GM23338 (cell line): ENCODE results near the gene PRKAR1A. TPM values are rescaled to one million over a fixed set of nuclear protein-coding genes. Genes with fewer than 3 reads are reported as not detected.
"Not testable (repeated sequence)": the region's sequence is repeated elsewhere in the genome, so short reads cannot be mapped to it uniquely, and the experiment has no call there.

Experiments used
- ATAC-seq: fragments of 200-7000 bp; cut with Tn5 transposase; 3 replicates; pipeline ENCODE4 v1.9.1; 2020
- DNase-seq: peaks from one replicate; pipeline ENCODE4 v3.0.0-alpha.2; 2015; ENCODE audit warnings: low spot score
- H2AFZ ChIP-seq: fragments of 200-600 bp; sonication (generic); 2 replicates; pipeline ENCODE4 v1.8.0; 2016; ENCODE audit warnings: antibody characterized with exemption, mild to moderate bottlenecking, moderate library complexity
- H3F3A ChIP-seq: fragments of 200-600 bp; sonication (generic); replicated peaks from 2 replicates; pipeline ENCODE4 v1.8.0; 2017; ENCODE audit warnings: antibody characterized with exemption, mixed run types, low read depth
- H3K27ac ChIP-seq: fragments of 200-600 bp; sonication (generic); 2 replicates; pipeline ENCODE4 v1.6.1; 2016; ENCODE audit warnings: low read depth
- H3K27me3 ChIP-seq: fragments of 200-600 bp; sonication (generic); 2 replicates; pipeline ENCODE4 v1.8.0; 2016; ENCODE audit warnings: mild to moderate bottlenecking, mixed run types, moderate library complexity; ENCODE audit not compliant: insufficient read depth
- H3K36me3 ChIP-seq: fragments of 200-600 bp; sonication (generic); 2 replicates; pipeline ENCODE4 v1.8.0; 2016; ENCODE audit warnings: mild to moderate bottlenecking; ENCODE audit not compliant: insufficient read depth
- H3K4me1 ChIP-seq: fragments of 200-600 bp; sonication (generic); 2 replicates; pipeline ENCODE4 v1.8.0; 2016; ENCODE audit warnings: mild to moderate bottlenecking, moderate library complexity; ENCODE audit not compliant: insufficient read depth
- H3K4me2 ChIP-seq: fragments of 200-600 bp; sonication (generic); 2 replicates; pipeline ENCODE4 v1.7.1; 2017; ENCODE audit warnings: mixed run types
- H3K4me3 ChIP-seq: fragments of 200-600 bp; sonication (generic); 2 replicates; pipeline ENCODE4 v1.6.1; 2016; ENCODE audit warnings: mixed run types
- H3K79me2 ChIP-seq: fragments of 200-600 bp; sonication (generic); replicated peaks from 2 replicates; pipeline ENCODE4 v1.8.0; 2017; ENCODE audit warnings: mild to moderate bottlenecking; ENCODE audit not compliant: insufficient read depth
- H3K9me2 ChIP-seq: fragments of 200-600 bp; sonication (generic); 2 replicates; pipeline ENCODE4 v1.8.0; 2017; ENCODE audit not compliant: insufficient read depth
- H4K20me1 ChIP-seq: fragments of 200-600 bp; sonication (generic); replicated peaks from 2 replicates; pipeline ENCODE4 v1.8.0; 2017; ENCODE audit warnings: mild to moderate bottlenecking; ENCODE audit not compliant: insufficient read depth
- H3K27ac Mint-ChIP-seq: 2 replicates; pipeline ENCODE4 v1.8.0; 2020; ENCODE audit warnings: inconsistent platforms, mild to moderate bottlenecking, moderate library complexity, mixed read lengths
- H3K27me3 Mint-ChIP-seq: 3 replicates; pipeline ENCODE4 v1.8.0; 2022; ENCODE audit warnings: low read depth, mild to moderate bottlenecking, moderate library complexity, mixed read lengths, inconsistent platforms; ENCODE audit not compliant: insufficient read depth, poor library complexity
- H3K36me3 Mint-ChIP-seq: 3 replicates; pipeline ENCODE4 v1.8.0; 2021; ENCODE audit warnings: low read depth, mild to moderate bottlenecking, inconsistent platforms, moderate library complexity, mixed read lengths
- H3K4me1 Mint-ChIP-seq: 3 replicates; pipeline ENCODE4 v1.8.0; 2020; ENCODE audit warnings: mild to moderate bottlenecking, inconsistent platforms, mixed read lengths
- H3K4me3 Mint-ChIP-seq: 3 replicates; pipeline ENCODE4 v1.8.0; 2021; ENCODE audit warnings: moderate library complexity, mild to moderate bottlenecking, inconsistent platforms, mixed read lengths
- H3K9me3 Mint-ChIP-seq: 3 replicates; pipeline ENCODE4 v1.8.0; 2020; ENCODE audit warnings: moderate library complexity, mild to moderate bottlenecking, inconsistent platforms, mixed read lengths
- ETS1 ChIP-seq: IDR thresholded peaks from 2 replicates; pipeline ENCODE4 v1.6.1; 2016; ENCODE audit warnings: antibody characterized with exemption
- NANOG ChIP-seq: IDR thresholded peaks from 2 replicates; pipeline ENCODE4 v1.6.1; 2016; ENCODE audit warnings: antibody characterized with exemption, borderline replicate concordance
- POLR2AphosphoS5 ChIP-seq: IDR thresholded peaks from 2 replicates; pipeline ENCODE4 v1.6.1; 2016; ENCODE audit warnings: antibody characterized with exemption, low read depth
- STAT1 ChIP-seq: IDR thresholded peaks from one replicate; pipeline ENCODE4 v1.6.1; 2016; ENCODE audit warnings: antibody characterized with exemption; ENCODE audit not compliant: unreplicated experiment
- ZNF114 ChIP-seq: fragments of 250-450 bp; sonication (Bioruptor Pico); IDR thresholded peaks from 2 replicates; pipeline ENCODE4 v1.5.0; 2020; ENCODE audit warnings: mild to moderate bottlenecking, moderate library complexity
- ZNF331 ChIP-seq: fragments of 250-450 bp; sonication (Bioruptor Pico); IDR thresholded peaks from 2 replicates; pipeline ENCODE4 v1.5.0; 2020; ENCODE audit warnings: low read depth, mild to moderate bottlenecking, moderate library complexity
- polyA plus RNA-seq: library from polyadenylated mRNA; unstranded; fragments of >200 nt; fragmentation: Nextera tagmentation; extraction: Ambion mirVana; gene quantifications from 2 replicates; pipeline ENCODE4 v1.2.1, GENCODE V29; 2016
- total RNA-seq: library from RNA; depleted of rRNA; stranded (reverse); fragments of >200 nt; shearing (Covaris generic); gene quantifications from 2 replicates; pipeline ENCODE4 v1.2.3, GENCODE V29; 2014
- TF ChIP-seq, protein P1 (sequence below), 2 experiments: fragments of 200-600 bp in 1 of 2; sonication (generic) in 1 of 2; conservative IDR thresholded peaks; 2 replicates each; pipeline versions ENCODE4 v1.5.1 to v1.6.1; 2016 to 2017; ENCODE audit warnings: antibody characterized with exemption in 2 of 2, low read depth in 2 of 2, mild to moderate bottlenecking in 2 of 2, moderate library complexity in 1 of 2

Gene PRKAR1A
- total and polyA plus RNA-seq, 2 experiments from 2014 or later = 90.1 to 100 TPM

DNA sequence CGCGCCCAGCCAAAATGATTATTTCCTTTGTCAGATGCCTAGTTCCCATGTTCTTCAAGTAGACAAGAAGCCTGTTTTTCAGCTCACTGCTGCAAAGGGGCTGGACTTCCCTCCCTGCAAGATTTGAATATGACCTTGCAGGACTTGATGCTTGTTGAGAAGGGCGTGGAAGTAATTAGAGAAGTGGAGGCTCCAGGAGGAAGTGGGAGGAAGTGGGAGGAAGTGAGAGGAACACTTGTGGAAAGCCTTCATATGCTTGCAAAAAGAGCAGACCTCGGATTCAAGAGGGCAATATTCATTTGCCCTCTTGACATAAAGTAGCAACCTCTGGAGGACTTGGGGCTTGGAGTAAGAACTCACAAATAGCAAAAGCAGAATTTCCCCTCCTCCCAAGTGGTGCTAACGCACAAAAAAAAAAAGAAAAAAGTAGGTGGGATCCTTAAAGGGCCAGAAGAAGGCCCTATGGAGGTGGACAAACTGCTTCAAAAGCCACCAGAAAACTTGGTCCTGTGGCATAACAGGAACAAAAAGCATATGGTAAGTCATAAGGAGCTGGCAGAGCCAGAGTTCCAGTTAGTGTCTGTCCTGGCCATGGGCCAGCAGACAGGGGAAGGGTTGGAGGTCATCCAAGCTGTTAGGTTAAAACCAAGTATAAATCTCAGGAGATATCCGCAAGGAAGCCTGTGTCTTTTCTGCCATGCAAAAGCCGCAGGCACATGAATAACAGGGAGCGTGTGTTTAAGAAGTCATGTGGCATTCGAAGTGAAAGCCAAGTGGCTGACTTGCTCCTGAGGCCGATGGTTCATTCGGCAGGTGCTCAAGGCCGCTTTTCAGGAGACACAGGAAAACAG is 20.6 kb upstream of the PRKAR1A start:
- Histone ChIP-seq H2AFZ (peak overlapping the region; percentile 10; the same call in 1 of the 2 replicates), H3F3A (0 out of 2 replicates have a peak, but pooled peaks cover 3% of the 10 kb centered on the region), H3K36me3 (no peaks in the 10 kb centered on the region), H3K4me3 (no peak overlapping the region), H3K4me1 (no peaks in the 10 kb centered on the region; the same call in 1 of the 2 replicates), H4K20me1 (no peaks in the 10 kb centered on the region), H3K27ac (no peak overlapping the region), H3K27me3 (no peaks in the 10 kb centered on the region), H3K4me2 (no peak overlapping the region), H3K9me2 (no peaks in the 10 kb centered on the region), H3K79me2 (no peaks in the 10 kb centered on the region)
- no peak overlapping the region for H3K4me3 Mint-ChIP-seq
- peaks cover 12% of the 10 kb centered on the region for H3K27me3 Mint-ChIP-seq
- TF ChIP-seq ZNF114 (CRISPR knock-in tag) (no peak), ETS1 (no peak)
- TF ChIP-seq, protein P1, sequence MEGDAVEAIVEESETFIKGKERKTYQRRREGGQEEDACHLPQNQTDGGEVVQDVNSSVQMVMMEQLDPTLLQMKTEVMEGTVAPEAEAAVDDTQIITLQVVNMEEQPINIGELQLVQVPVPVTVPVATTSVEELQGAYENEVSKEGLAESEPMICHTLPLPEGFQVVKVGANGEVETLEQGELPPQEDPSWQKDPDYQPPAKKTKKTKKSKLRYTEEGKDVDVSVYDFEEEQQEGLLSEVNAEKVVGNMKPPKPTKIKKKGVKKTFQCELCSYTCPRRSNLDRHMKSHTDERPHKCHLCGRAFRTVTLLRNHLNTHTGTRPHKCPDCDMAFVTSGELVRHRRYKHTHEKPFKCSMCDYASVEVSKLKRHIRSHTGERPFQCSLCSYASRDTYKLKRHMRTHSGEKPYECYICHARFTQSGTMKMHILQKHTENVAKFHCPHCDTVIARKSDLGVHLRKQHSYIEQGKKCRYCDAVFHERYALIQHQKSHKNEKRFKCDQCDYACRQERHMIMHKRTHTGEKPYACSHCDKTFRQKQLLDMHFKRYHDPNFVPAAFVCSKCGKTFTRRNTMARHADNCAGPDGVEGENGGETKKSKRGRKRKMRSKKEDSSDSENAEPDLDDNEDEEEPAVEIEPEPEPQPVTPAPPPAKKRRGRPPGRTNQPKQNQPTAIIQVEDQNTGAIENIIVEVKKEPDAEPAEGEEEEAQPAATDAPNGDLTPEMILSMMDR (conservative IDR thresholded peaks at IDR 0.05; ENCODE audit: low read depth in 2 of 2) = no peak
- peaks cover 5% of the 10 kb centered on the region; the same call in 2 of the 3 replicates for H3K36me3 Mint-ChIP-seq
- no peak for ATAC-seq
- no peak for DNase-seq
- peaks cover 8% of the 10 kb centered on the region for H3K9me3 Mint-ChIP-seq
- H3K4me1 Mint-ChIP-seq = no peaks in the 10 kb centered on the region; the same call in 2 of the 3 replicates
- no peak overlapping the region for H3K27ac Mint-ChIP-seq

- not testable (repeated sequence) for H3K9me3 Mint-ChIP-seq, H3K27ac ChIP-seq, H3F3A ChIP-seq, H2AFZ ChIP-seq, H3K4me2 ChIP-seq, H3K36me3 Mint-ChIP-seq, H4K20me1 ChIP-seq, H3K9me2 ChIP-seq, ATAC-seq, H3K27me3 ChIP-seq, H3K27ac Mint-ChIP-seq, H3K79me2 ChIP-seq, H3K4me3 ChIP-seq, H3K36me3 ChIP-seq, H3K4me1 Mint-ChIP-seq, DNase-seq, H3K4me1 ChIP-seq, H3K4me3 Mint-ChIP-seq
- H3K27me3 Mint-ChIP-seq = peaks cover 12% of the 10 kb centered on the region
Measured at GRCh38 chr17:68492394-68493054, 19.7 kb upstream of the PRKAR1A start.

DNA sequence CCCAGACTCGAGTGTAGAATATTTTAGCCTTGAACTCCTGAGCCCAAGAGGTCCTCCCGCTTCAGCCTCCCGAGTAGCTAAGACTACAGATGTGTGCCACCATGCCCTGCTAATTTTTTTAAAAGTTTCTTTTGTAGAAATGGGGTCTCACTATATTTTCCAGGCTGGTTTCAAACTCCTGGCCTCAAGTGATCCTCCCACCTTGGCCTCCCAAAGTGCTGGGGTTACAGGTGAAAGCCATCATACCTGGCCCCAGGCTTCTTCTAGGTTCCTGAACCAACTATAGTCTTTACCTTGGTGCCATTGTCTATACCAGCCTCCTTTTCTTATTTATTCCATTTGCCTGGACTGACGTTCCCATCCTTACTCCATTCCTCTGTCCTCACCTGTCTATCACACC is 17.1 kb upstream of the PRKAR1A start:
- no peaks in the 10 kb centered on the region for H3K27me3 ChIP-seq
- no peak for ATAC-seq
- H3K79me2 ChIP-seq = no peaks in the 10 kb centered on the region
- no peak for DNase-seq
- H3K4me3 ChIP-seq = no peak overlapping the region
- no peaks in the 10 kb centered on the region for H4K20me1 ChIP-seq
- H3K27me3 Mint-ChIP-seq = peaks cover 12% of the 10 kb centered on the region
- H3K36me3 Mint-ChIP-seq = peaks cover 5% of the 10 kb centered on the region; the same call in 2 of the 3 replicates
- H3K4me2 ChIP-seq = no peak overlapping the region
- H2AFZ ChIP-seq = no peak overlapping the region
- H3F3A ChIP-seq = 0 out of 2 replicates have a peak, but pooled peaks cover 3% of the 10 kb centered on the region
- H3K4me1 ChIP-seq = no peaks in the 10 kb centered on the region; the same call in 1 of the 2 replicates
- H3K27ac Mint-ChIP-seq = no peak overlapping the region
- no peaks in the 10 kb centered on the region; the same call in 2 of the 3 replicates for H3K4me1 Mint-ChIP-seq
- H3K27ac ChIP-seq = no peak overlapping the region
- peaks cover 8% of the 10 kb centered on the region for H3K9me3 Mint-ChIP-seq
- no peaks in the 10 kb centered on the region for H3K9me2 ChIP-seq
- no peaks in the 10 kb centered on the region for H3K36me3 ChIP-seq
- H3K4me3 Mint-ChIP-seq = no peak overlapping the region
- TF ChIP-seq STAT1 (no peak), POLR2AphosphoS5 (no peak), ETS1 (no peak), ZNF331 (CRISPR knock-in tag) (no peak), NANOG (no peak)
